ENCODE measurements around the gene RIBC2.
A peak's percentile ranks its signal among the peaks of the same experiment; 100 is the strongest.
"Not testable (repeated sequence)": the region's sequence is repeated elsewhere in the genome, so short reads cannot be mapped to it uniquely, and the experiment has no call there.

The RIBC2 gene

DNA sequence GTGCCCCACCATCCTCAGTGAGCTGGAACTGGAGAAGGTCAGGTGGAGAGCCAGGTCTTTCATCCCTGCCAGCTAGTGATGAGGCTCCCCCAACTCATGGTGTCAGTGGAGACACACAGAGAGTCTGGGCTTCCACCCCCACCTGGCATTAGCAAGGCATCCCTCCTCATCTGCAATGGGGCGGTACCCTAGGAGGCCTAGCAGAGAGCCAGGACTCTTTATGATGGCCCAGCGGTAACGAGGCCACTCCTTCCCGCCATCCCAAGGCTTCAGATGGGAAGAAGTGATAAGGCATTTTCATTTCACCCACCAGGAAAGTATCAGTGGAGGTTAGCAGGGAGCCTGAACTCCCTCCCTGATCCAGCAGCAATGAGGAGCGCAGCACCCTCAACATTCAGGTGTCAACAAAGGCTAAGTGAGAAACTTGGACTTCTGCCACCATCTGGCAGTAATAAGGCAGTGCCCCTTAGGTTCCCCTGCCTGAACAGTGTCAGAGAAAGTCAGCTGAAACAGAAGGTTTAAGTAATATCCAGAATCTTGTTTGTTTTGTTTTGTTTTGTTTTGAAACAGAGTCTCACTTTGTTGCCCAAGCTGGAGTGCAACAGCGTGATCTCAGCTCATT lies 48.7 kb downstream of the RIBC2 start:
- Histone ChIP-seq H2AFZ (ENCODE audit: low read length) (no peak overlapping the region), H3K4me1 (ENCODE audit: insufficient read depth, low read length, poor library complexity, severe bottlenecking) (no peaks in the 10 kb centered on the region), H4K20me1 (ENCODE audit: insufficient read depth, low read length, poor library complexity, severe bottlenecking) (no peaks in the 10 kb centered on the region), H3K27me3 (ENCODE audit: insufficient read depth, low read length, poor library complexity, severe bottlenecking) (no peaks in the 10 kb centered on the region), H3K9me2 (replicated peaks; ENCODE audit: low read depth, low read length) (no peaks in the 10 kb centered on the region), H3K4me3 (ENCODE audit: low read length, poor library complexity, severe bottlenecking) (no peak overlapping the region), H3K9ac (ENCODE audit: low read depth, low read length, poor library complexity, severe bottlenecking) (no peak overlapping the region), H3K79me2 (ENCODE audit: insufficient read depth, low read length) (no peaks in the 10 kb centered on the region), H3K9me3 (ENCODE audit: insufficient read depth, low read depth, low read length) (no peaks in the 10 kb centered on the region), H3K36me3 (ENCODE audit: insufficient read depth, low read length) (no peaks in the 10 kb centered on the region), H3K4me2 (ENCODE audit: low read depth, low read length, poor library complexity, severe bottlenecking) (no peak overlapping the region), H3F3A (ENCODE audit: low read depth) (no peaks in the 10 kb centered on the region)
- no peak for TF ChIP-seq EZH2phosphoT487 (IDR thresholded peaks at IDR 0.05; ENCODE audit: borderline replicate concordance)
- TF ChIP-seq CTCF (conservative IDR thresholded peaks at IDR 0.05; ENCODE audit: low read length): peak; percentile 59

GRCh38 chr22:45463691-45464090 lies 50.2 kb downstream of the RIBC2 start:
- not testable (repeated sequence) for H3K9ac ChIP-seq (ENCODE audit: low read depth, low read length, poor library complexity, severe bottlenecking); H3K27me3 ChIP-seq (ENCODE audit: insufficient read depth, low read length, poor library complexity, severe bottlenecking); H4K20me1 ChIP-seq (ENCODE audit: insufficient read depth, low read length, poor library complexity, severe bottlenecking)

DNA sequence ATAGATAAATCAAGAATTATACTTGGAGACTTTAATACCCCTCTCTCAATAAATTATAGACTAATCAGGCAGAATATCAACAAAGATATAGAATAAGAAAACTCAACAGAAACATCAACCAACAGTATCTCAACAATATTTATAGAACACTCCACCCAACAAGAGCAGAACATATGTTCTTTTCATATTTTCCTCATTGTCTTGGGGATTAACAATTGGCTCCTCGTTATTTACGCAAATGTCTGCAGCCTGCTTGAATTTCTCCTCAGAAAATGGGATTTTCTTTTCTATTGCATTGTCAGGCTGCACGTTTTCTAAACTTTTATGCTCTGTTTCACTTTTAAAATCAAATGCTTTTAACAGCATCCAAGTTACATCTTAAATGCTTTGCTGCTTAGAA lies 52.1 kb downstream of the RIBC2 start:
- H3K36me3 ChIP-seq (ENCODE audit: insufficient read depth, low read length): no peaks in the 10 kb centered on the region
- H3K79me2 ChIP-seq (ENCODE audit: insufficient read depth, low read length): no peaks in the 10 kb centered on the region
- no peaks in the 10 kb centered on the region for H3K27me3 ChIP-seq (ENCODE audit: insufficient read depth, low read length, poor library complexity, severe bottlenecking)
- H3K9me2 ChIP-seq (replicated peaks; ENCODE audit: low read depth, low read length): no peaks in the 10 kb centered on the region
- H3K4me2 ChIP-seq (ENCODE audit: low read depth, low read length, poor library complexity, severe bottlenecking): no peak overlapping the region
- no peaks in the 10 kb centered on the region for H3K9me3 ChIP-seq (ENCODE audit: insufficient read depth, low read depth, low read length)
- no peaks in the 10 kb centered on the region for H3K4me1 ChIP-seq (ENCODE audit: insufficient read depth, low read length, poor library complexity, severe bottlenecking)
- H3K9ac ChIP-seq (ENCODE audit: low read depth, low read length, poor library complexity, severe bottlenecking): no peak overlapping the region
- TF ChIP-seq EZH2phosphoT487 (IDR thresholded peaks at IDR 0.05; ENCODE audit: borderline replicate concordance): no peak
- no peak for TF ChIP-seq CTCF (conservative IDR thresholded peaks at IDR 0.05; ENCODE audit: low read length)
- no peak overlapping the region for H3K4me3 ChIP-seq (ENCODE audit: low read length, poor library complexity, severe bottlenecking)
- no peaks in the 10 kb centered on the region for H3F3A ChIP-seq (ENCODE audit: low read depth)
- H2AFZ ChIP-seq (ENCODE audit: low read length): no peak overlapping the region
- no peaks in the 10 kb centered on the region for H4K20me1 ChIP-seq (ENCODE audit: insufficient read depth, low read length, poor library complexity, severe bottlenecking)

More at GRCh38 chr22:45463691-45464090, 50.2 kb downstream of the RIBC2 start:
- not testable (repeated sequence) for H2AFZ ChIP-seq (ENCODE audit: low read length); H3K36me3 ChIP-seq (ENCODE audit: insufficient read depth, low read length); H3F3A ChIP-seq (ENCODE audit: low read depth); H3K4me3 ChIP-seq (ENCODE audit: low read length, poor library complexity, severe bottlenecking); H3K4me2 ChIP-seq (ENCODE audit: low read depth, low read length, poor library complexity, severe bottlenecking); H3K9me2 ChIP-seq (replicated peaks; ENCODE audit: low read depth, low read length); H3K4me1 ChIP-seq (ENCODE audit: insufficient read depth, low read length, poor library complexity, severe bottlenecking); H3K9me3 ChIP-seq (ENCODE audit: insufficient read depth, low read depth, low read length); H3K79me2 ChIP-seq (ENCODE audit: insufficient read depth, low read length)

- Histone ChIP-seq H3K9ac (ENCODE audit: low read depth, low read length, poor library complexity, severe bottlenecking) (no peak overlapping the region), H3K9me2 (replicated peaks; ENCODE audit: low read depth, low read length) (no peaks in the 10 kb centered on the region), H3K4me3 (ENCODE audit: low read length, poor library complexity, severe bottlenecking) (no peak overlapping the region), H3K4me2 (ENCODE audit: low read depth, low read length, poor library complexity, severe bottlenecking) (no peak overlapping the region), H3K79me2 (ENCODE audit: insufficient read depth, low read length) (no peaks in the 10 kb centered on the region), H2AFZ (ENCODE audit: low read length) (no peak overlapping the region), H3K36me3 (ENCODE audit: insufficient read depth, low read length) (no peaks in the 10 kb centered on the region), H3K27me3 (ENCODE audit: insufficient read depth, low read length, poor library complexity, severe bottlenecking) (no peaks in the 10 kb centered on the region), H3K4me1 (ENCODE audit: insufficient read depth, low read length, poor library complexity, severe bottlenecking) (no peaks in the 10 kb centered on the region), H3K9me3 (ENCODE audit: insufficient read depth, low read depth, low read length) (no peaks in the 10 kb centered on the region), H4K20me1 (ENCODE audit: insufficient read depth, low read length, poor library complexity, severe bottlenecking) (no peaks in the 10 kb centered on the region), H3F3A (ENCODE audit: low read depth) (no peaks in the 10 kb centered on the region)
- no peak for TF ChIP-seq EZH2phosphoT487 (IDR thresholded peaks at IDR 0.05; ENCODE audit: borderline replicate concordance)
- no peak for TF ChIP-seq CTCF (conservative IDR thresholded peaks at IDR 0.05; ENCODE audit: low read length)
These were observed 55.4 kb downstream of the RIBC2 start for GRCh38 chr22:45468872-45469271.

Data from Loucy (cell line).